GM21825 (cell line): ENCODE results near the gene TUBB1.

Source experiments
- ATAC-seq: cut with Tn5 transposase; IDR thresholded peaks from one replicate; pipeline ENCODE4 v1.9.1; 2021; ENCODE audit warnings: mild to moderate bottlenecking, moderate library complexity; ENCODE audit not compliant: unreplicated experiment

Gene TUBB1

GRCh38 chr20:58988565-58988882 is 30.7 kb upstream of the TUBB1 start:
- ATAC-seq: no peak

GRCh38 chr20:58989196-58989595 is 30.0 kb upstream of the TUBB1 start:
- ATAC-seq: no peak

- ATAC-seq: no peak
Observed at GRCh38 chr20:58990651-58991445, 28.4 kb upstream of the TUBB1 start.

GRCh38 chr20:58991715-58992114 is 27.5 kb upstream of the TUBB1 start:
- ATAC-seq: no peak

- no peak for ATAC-seq
Observed at GRCh38 chr20:58992911-58993310, 26.3 kb upstream of the TUBB1 start.

GRCh38 chr20:58993332-58994248 is 25.6 kb upstream of the TUBB1 start:
- no peak for ATAC-seq

- ATAC-seq: no peak
Observed at GRCh38 chr20:58994390-58995159, 24.7 kb upstream of the TUBB1 start.

GRCh38 chr20:58995461-58996225 is 23.6 kb upstream of the TUBB1 start:
- ATAC-seq: no peak

- ATAC-seq: no peak
Observed at GRCh38 chr20:58996226-58996611, 23.0 kb upstream of the TUBB1 start.

- ATAC-seq: no peak
Observed at GRCh38 chr20:58997141-58997770, 22.0 kb upstream of the TUBB1 start.

- ATAC-seq: no peak
Observed at GRCh38 chr20:58998656-58999055, 20.6 kb upstream of the TUBB1 start.

- ATAC-seq: no peak
Observed at GRCh38 chr20:59000326-59000725, 18.9 kb upstream of the TUBB1 start.

GRCh38 chr20:59001068-59001448 is 18.2 kb upstream of the TUBB1 start:
- no peak for ATAC-seq

- ATAC-seq: no peak
Observed at GRCh38 chr20:59001449-59002171, 17.6 kb upstream of the TUBB1 start.

GRCh38 chr20:59002388-59002787 is 16.8 kb upstream of the TUBB1 start:
- ATAC-seq: no peak

GRCh38 chr20:59002874-59003399 is 16.3 kb upstream of the TUBB1 start:
- no peak for ATAC-seq

- no peak for ATAC-seq
Observed at GRCh38 chr20:59003836-59004492, 15.3 kb upstream of the TUBB1 start.

GRCh38 chr20:59004493-59004762 is 14.8 kb upstream of the TUBB1 start:
- no peak for ATAC-seq
